Upper lobe of left lung (tissue), 6 donors: ENCODE data around the gene BCAS3. TPM values are rescaled to one million over a fixed set of nuclear protein-coding genes. Genes with fewer than 3 reads are reported as not detected.

Experiments used
- ATAC-seq, 2 donors: fragments of 200-7000 bp; cut with Tn5 transposase; one replicate each; pipeline ENCODE4 v1.9.1; 2022; ENCODE audit warnings: mild to moderate bottlenecking in 2 of 2, moderate library complexity in 2 of 2; ENCODE audit not compliant: low FRiP score in 2 of 2
- DNase-seq, 2 donors: peaks; one replicate each; pipeline ENCODE4 v3.0.0-alpha.2; 2019 to 2020
- H3K27ac ChIP-seq, 4 donors: fragments of 200-600 bp; sonication (generic); one replicate each; pipeline ENCODE4 v1.5.1; 2016 to 2019
- H3K27me3 ChIP-seq, 4 donors: fragments of 200-600 bp; sonication (generic); one replicate each; pipeline ENCODE4 v1.5.1; 2017 to 2019
- H3K36me3 ChIP-seq, 4 donors: fragments of 200-600 bp; sonication (generic); one replicate each; pipeline ENCODE4 v1.5.1; 2016 to 2019
- H3K4me1 ChIP-seq, 4 donors: fragments of 200-600 bp; sonication (generic); one replicate each; pipeline ENCODE4 v1.5.1; 2018 to 2019
- H3K4me3 ChIP-seq, 4 donors: fragments of 200-600 bp; sonication (generic); one replicate each; pipeline ENCODE4 v1.5.1; 2017 to 2019; ENCODE audit warnings: mild to moderate bottlenecking in 2 of 4, moderate library complexity in 1 of 4
- H3K9me3 ChIP-seq, 4 donors: fragments of 200-600 bp; sonication (generic); one replicate each; pipeline ENCODE4 v1.5.1; 2018 to 2019
- EP300 ChIP-seq, 4 donors: sonication (generic); formaldehyde crosslinking; IDR thresholded peaks; one replicate each; pipeline ENCODE4 v1.5.1; 2017; ENCODE audit warnings: antibody characterized with exemption in 4 of 4, control low read depth in 2 of 4
- POLR2A ChIP-seq, 4 donors: fragments of 450-650 bp; IDR thresholded peaks; one replicate each; pipeline ENCODE4 v1.5.1; 2016 to 2017; ENCODE audit warnings: antibody characterized with exemption in 4 of 4, mild to moderate bottlenecking in 2 of 4
- POLR2AphosphoS5 ChIP-seq, 2 donors: sonication (generic); formaldehyde crosslinking; IDR thresholded peaks; one replicate each; pipeline ENCODE4 v1.5.1; 2017; ENCODE audit warnings: antibody characterized with exemption in 2 of 2
- WGBS, 2 donors: methylation state at CpG; one replicate each; pipeline ENCODE4 v1.1.5; 2017 to 2018; 5-methylcytosine and 5-hydroxymethylcytosine counted together
- total RNA-seq, 6 donors: library from RNA; depleted of rRNA in 4 of 6; stranded (reverse); fragments of >200 nt in 4 of 6; gene quantifications; one replicate each; pipeline versions ENCODE4 v1.1.0 to v1.2.1, GENCODE V29; 2016 to 2021
- TF ChIP-seq, protein P1 (sequence below), 6 experiments: fragments of 450-650 bp in 4 of 6; fragments of 200-600 bp in 2 of 6; sonication (generic) in 2 of 6; IDR thresholded peaks; one replicate each; pipeline ENCODE4 v1.5.1; 2016 to 2019; ENCODE audit warnings: antibody characterized with exemption in 6 of 6
- donor health status: DM: no; HTN: no; CAD: no; lungs with moderate emphysema.
- donor health status: DM: no; HTN: yes; CAD: no; lungs with severe emphysema.

The BCAS3 gene
- total RNA-seq, 6 donors from 2014 or later: 20.1 to 111 (median 37.0) TPM

DNA sequence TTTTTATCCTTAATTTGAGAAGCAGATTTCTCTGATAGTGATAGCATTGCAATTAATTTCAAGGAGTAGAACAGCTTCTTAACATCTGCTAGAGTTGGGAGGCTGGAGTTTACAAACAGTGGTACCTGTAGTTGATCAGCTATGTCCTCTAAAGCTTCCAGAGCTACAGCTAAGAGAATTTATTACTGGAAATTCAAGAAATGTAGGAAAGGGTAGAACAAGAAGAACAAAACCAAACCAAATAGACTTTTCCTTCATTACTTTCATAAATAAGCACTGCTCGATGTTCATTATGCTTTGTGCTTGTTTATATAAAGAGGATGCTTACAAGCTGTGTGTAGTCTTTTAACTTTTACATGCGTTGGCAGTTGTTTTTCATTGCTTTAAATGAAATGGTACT, 388.4 kb downstream of the BCAS3 start:
- H3K4me3 ChIP-seq: no peak overlapping the region
- TF ChIP-seq POLR2A (IDR thresholded peaks at IDR 0.05) (no peak), POLR2AphosphoS5 (IDR thresholded peaks at IDR 0.05) (no peak), EP300 (IDR thresholded peaks at IDR 0.05) (no peak)
- TF ChIP-seq, protein P1, sequence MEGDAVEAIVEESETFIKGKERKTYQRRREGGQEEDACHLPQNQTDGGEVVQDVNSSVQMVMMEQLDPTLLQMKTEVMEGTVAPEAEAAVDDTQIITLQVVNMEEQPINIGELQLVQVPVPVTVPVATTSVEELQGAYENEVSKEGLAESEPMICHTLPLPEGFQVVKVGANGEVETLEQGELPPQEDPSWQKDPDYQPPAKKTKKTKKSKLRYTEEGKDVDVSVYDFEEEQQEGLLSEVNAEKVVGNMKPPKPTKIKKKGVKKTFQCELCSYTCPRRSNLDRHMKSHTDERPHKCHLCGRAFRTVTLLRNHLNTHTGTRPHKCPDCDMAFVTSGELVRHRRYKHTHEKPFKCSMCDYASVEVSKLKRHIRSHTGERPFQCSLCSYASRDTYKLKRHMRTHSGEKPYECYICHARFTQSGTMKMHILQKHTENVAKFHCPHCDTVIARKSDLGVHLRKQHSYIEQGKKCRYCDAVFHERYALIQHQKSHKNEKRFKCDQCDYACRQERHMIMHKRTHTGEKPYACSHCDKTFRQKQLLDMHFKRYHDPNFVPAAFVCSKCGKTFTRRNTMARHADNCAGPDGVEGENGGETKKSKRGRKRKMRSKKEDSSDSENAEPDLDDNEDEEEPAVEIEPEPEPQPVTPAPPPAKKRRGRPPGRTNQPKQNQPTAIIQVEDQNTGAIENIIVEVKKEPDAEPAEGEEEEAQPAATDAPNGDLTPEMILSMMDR (IDR thresholded peaks at IDR 0.05): no peak
- ATAC-seq (no peak), DNase-seq (no peak)
- no peaks in the 10 kb centered on the region for H3K27me3 ChIP-seq
- peaks cover 4 to 18% (median 6%) of the 10 kb centered on the region in 4 donors for H3K4me1 ChIP-seq
- no peaks in the 10 kb centered on the region for H3K9me3 ChIP-seq
- no peaks in the 10 kb centered on the region for H3K36me3 ChIP-seq
- WGBS, 2 donors: 47 to 57% methylated on average over 2 of the region's 2 CpGs
- H3K27ac ChIP-seq: peak overlapping the region in 2 of 4 donors; percentile 25 to 67

DNA sequence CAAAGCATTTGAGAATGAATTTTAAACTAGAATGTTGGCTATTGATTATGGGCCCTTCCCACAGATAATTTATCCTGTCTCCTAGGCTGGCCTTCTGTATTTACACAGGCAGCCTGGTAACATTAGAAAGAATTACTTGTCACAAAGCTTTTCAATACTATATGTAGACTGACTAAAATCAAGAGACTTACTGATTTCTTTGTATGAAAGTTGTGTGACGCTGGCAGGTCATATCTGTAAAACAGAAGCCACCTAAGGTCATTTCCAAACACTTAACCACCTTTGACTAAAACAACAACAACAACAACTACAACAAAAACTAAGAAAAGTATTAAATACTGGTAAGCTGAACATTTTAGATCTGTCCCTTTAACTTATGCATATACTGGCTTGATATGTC, 393.0 kb downstream of the BCAS3 start:
- H3K4me3 ChIP-seq: no peak overlapping the region
- DNase-seq: no peak
- no peak for TF ChIP-seq EP300 (IDR thresholded peaks at IDR 0.05)
- TF ChIP-seq, protein P1 (IDR thresholded peaks at IDR 0.05): no peak
- no peak for TF ChIP-seq POLR2A (IDR thresholded peaks at IDR 0.05)
- TF ChIP-seq POLR2AphosphoS5 (IDR thresholded peaks at IDR 0.05): no peak
- no peak overlapping the region for H3K27ac ChIP-seq
- H3K4me1 ChIP-seq: peaks cover 0 to 12% (median 2%) of the 10 kb centered on the region in 4 donors
- H3K36me3 ChIP-seq: peaks cover 0 to 5% (median 2%) of the 10 kb centered on the region in 4 donors
- H3K27me3 ChIP-seq: no peaks in the 10 kb centered on the region
- no peaks in the 10 kb centered on the region for H3K9me3 ChIP-seq
- no peak for ATAC-seq
- 73 to 94% methylated on average over 1 of the region's 1 CpG for WGBS, 2 donors

DNA sequence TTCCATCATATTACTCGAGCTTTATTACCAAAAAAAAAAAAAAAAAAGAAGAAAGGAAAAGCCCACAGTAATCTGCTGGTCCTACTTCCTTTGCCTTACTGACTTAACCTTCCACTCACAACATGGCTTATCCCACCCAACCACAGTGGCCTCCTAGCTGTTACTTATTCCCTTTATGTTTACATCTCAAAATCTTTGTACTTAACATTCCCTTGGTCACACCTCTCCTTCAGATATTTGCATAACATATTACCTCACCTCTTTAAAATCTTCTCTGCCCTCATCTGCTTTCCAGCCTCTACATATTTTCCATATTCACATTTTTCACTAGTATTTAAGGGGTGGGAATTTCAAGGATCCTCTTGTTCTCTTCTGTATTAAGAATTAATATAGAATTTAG, 395.0 kb downstream of the BCAS3 start:
- Histone ChIP-seq H3K4me3 (no peak overlapping the region), H3K4me1 (peaks cover 0 to 9% (median 3%) of the 10 kb centered on the region in 4 donors), H3K9me3 (no peaks in the 10 kb centered on the region), H3K27me3 (no peaks in the 10 kb centered on the region), H3K36me3 (peaks cover 0 to 6% (median 2%) of the 10 kb centered on the region in 4 donors), H3K27ac (no peak overlapping the region)
- TF ChIP-seq, protein P1 (IDR thresholded peaks at IDR 0.05): no peak
- TF ChIP-seq EP300 (IDR thresholded peaks at IDR 0.05): no peak
- TF ChIP-seq POLR2AphosphoS5 (IDR thresholded peaks at IDR 0.05): no peak
- no peak for TF ChIP-seq POLR2A (IDR thresholded peaks at IDR 0.05)
- 58 to 77% methylated on average over 1 of the region's 1 CpG for WGBS, 2 donors
- DNase-seq: no peak
- ATAC-seq: peak in 1 of 2 donors; percentile 49

DNA sequence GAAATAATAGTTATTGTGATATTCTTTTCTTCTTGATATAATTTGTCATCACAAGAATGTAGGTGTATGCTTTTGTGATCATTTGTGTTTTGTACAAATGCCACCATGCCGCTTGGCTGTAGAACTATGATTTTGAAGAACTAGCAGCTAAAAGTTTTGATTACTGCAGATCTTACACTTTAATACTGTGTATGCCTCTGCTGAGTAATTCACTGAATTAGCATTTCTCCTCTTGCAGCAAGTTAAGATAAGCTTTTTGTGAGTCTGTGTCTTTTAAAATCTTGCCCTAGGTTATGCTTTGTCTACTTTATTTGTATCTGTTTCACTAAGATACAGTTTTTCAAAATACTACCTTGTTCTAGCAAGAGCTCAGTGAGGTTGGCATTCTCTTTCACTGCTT, 395.5 kb downstream of the BCAS3 start:
- Histone ChIP-seq H3K4me3 (no peak overlapping the region), H3K9me3 (no peaks in the 10 kb centered on the region), H3K27me3 (no peaks in the 10 kb centered on the region), H3K36me3 (peaks cover 0 to 6% (median 2%) of the 10 kb centered on the region in 4 donors), H3K27ac (no peak overlapping the region), H3K4me1 (peaks cover 0 to 9% (median 3%) of the 10 kb centered on the region in 4 donors)
- 77 to 79% methylated on average over 1 of the region's 1 CpG for WGBS, 2 donors
- DNase-seq (no peak), ATAC-seq (no peak)
- TF ChIP-seq POLR2AphosphoS5 (IDR thresholded peaks at IDR 0.05): no peak
- TF ChIP-seq, protein P1 (IDR thresholded peaks at IDR 0.05): no peak
- TF ChIP-seq POLR2A (IDR thresholded peaks at IDR 0.05): no peak
- TF ChIP-seq EP300 (IDR thresholded peaks at IDR 0.05): no peak
